ENCODE data around the gene TGFBR3L. TPM values are rescaled to one million over a fixed set of nuclear protein-coding genes. Genes with fewer than 3 reads are reported as not detected.

TGFBR3L gene
- total RNA-seq, 1 donor from 2014 or later = 1.2 TPM

- no peak overlapping the region for H3K27ac ChIP-seq
- H3K36me3 ChIP-seq = peaks cover 13% of the 10 kb centered on the region
- peaks cover 33% of the 10 kb centered on the region for H3K4me1 ChIP-seq
- TF ChIP-seq CTCF (IDR thresholded peaks at IDR 0.05) = no peak
- H3K4me3 ChIP-seq = no peak overlapping the region
- peaks cover 3% of the 10 kb centered on the region for H3K27me3 ChIP-seq
- intact Hi-C loops (cut with DNase I) = no loop called here
- ATAC-seq = no peak
- H3K9me3 ChIP-seq = no peaks in the 10 kb centered on the region
- no peak for DNase-seq
Measured at GRCh38 chr19:7923295-7924191, 8.9 kb downstream of the TGFBR3L start.

DNA sequence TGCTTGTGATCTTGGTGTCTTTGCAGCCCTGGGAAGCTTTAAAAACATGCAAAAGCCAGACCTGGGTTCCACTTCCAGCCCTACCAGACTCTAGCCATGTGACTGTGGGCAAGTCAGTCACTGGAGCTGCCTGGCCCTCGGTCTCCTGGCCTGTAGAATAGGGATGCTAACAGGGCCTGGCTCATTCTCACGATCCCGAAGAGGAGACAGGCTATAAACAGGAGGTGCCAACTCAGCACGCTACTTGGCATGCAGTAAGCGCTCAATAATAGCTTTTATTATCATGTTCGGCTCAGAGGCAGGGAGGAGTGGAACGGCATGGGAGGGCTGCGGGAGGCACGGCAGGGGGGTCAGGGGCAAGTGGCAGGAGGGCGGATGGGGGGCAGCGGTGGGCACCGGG is 9.6 kb downstream of the TGFBR3L start:
- no peaks in the 10 kb centered on the region for H3K9me3 ChIP-seq
- no peak for TF ChIP-seq CTCF (IDR thresholded peaks at IDR 0.05)

GRCh38 chr19:7924651-7925170 is 10.1 kb downstream of the TGFBR3L start:
- TF ChIP-seq CTCF (IDR thresholded peaks at IDR 0.05) = no peak
- H3K9me3 ChIP-seq = no peaks in the 10 kb centered on the region
- no peak for DNase-seq
- peak overlapping the region; percentile 40 for H3K4me3 ChIP-seq
- H3K27me3 ChIP-seq = no peaks in the 10 kb centered on the region
- H3K4me1 ChIP-seq = peaks cover 30% of the 10 kb centered on the region
- intact Hi-C loops (cut with DNase I) = no loop called here
- H3K36me3 ChIP-seq = peaks cover 13% of the 10 kb centered on the region
- ATAC-seq = no peak
- H3K27ac ChIP-seq = no peak overlapping the region

More for the DNA sequence above, 9.6 kb downstream of the TGFBR3L start:
- Histone ChIP-seq H3K4me3 (no peak overlapping the region), H3K4me1 (peaks cover 33% of the 10 kb centered on the region), H3K27ac (no peak overlapping the region), H3K36me3 (peaks cover 13% of the 10 kb centered on the region), H3K27me3 (no peaks in the 10 kb centered on the region)
- ATAC-seq (no peak), DNase-seq (no peak)
- intact Hi-C loops (cut with DNase I) = no loop called here

DNA sequence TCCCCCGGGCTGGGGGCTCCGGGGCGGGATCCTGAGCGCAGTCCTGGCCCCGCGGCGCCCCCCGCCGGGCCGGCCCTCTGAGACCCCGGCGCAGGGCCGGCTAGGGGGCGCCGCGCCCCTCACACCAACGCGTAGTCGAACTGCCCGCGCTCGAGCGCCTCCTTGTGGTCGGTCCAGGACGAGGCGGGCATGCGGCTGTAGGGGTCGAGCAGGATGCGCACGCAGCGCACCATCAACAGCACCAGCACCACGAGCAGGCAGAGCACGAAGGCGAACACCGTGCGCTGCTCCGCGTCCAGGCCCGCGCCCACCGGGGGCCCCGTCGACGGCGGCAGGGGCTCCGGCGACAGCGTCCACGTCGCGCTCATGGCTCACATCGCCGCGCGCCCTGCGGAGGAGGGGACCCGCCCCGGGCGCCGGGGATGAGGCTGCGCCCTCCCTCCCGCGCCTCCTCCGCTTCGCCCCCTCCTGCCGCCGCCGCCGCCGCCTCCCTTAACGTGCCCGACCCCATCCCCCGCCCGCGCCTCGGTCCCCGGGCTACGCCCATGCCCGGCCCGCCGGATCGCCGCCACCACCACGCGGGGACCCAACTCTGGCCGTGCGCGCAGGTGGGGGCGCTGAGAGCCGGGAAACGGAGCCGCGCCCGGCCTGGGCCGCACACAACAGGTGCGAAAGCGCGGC is 10.7 kb downstream of the TGFBR3L start:
- Histone ChIP-seq H3K27ac (no peak overlapping the region), H3K4me3 (peak overlapping the region; percentile 40), H3K36me3 (peaks cover 14% of the 10 kb centered on the region), H3K27me3 (no peaks in the 10 kb centered on the region), H3K4me1 (peaks cover 28% of the 10 kb centered on the region), H3K9me3 (no peaks in the 10 kb centered on the region)
- intact Hi-C loops (cut with DNase I) = no loop called here
- no peak for ATAC-seq
- peak; percentile 85 for DNase-seq
- peak; percentile 80 for TF ChIP-seq CTCF (IDR thresholded peaks at IDR 0.05)

GRCh38 chr19:7926021-7926726 is 11.5 kb downstream of the TGFBR3L start, which contains the start of gene CTXN1:
Gene CTXN1 (minus strand): TSS chr19:7926135. CDS start chr19:7925538, 597 bp downstream.
- Histone ChIP-seq H3K4me1 (peaks cover 28% of the 10 kb centered on the region), H3K36me3 (peaks cover 23% of the 10 kb centered on the region)
- ATAC-seq = peak; percentile 67

More at GRCh38 chr19:7926021-7926726, 11.5 kb downstream of the TGFBR3L start, which contains the start of gene CTXN1:
- Histone ChIP-seq H3K9me3 (no peaks in the 10 kb centered on the region), H3K27me3 (no peaks in the 10 kb centered on the region), H3K27ac (no peak within 1 kb of the TSS), H3K4me3 (peak within 1 kb of the TSS; percentile 46)
- TF ChIP-seq CTCF (IDR thresholded peaks at IDR 0.05) = no peak
- intact Hi-C loops (cut with DNase I) = no loop called here
- DNase-seq = peak; percentile 83
